GM15510 (cell line): ENCODE data around the gene TPM1.

Experiments
- POLR2A ChIP-seq: IDR thresholded peaks from 3 replicates; pipeline ENCODE4 v1.6.1; 2011; ENCODE audit warnings: borderline replicate concordance; ENCODE audit not compliant: insufficient read length; ENCODE audit errors: extremely low read depth

The TPM1 gene

GRCh38 chr15:63010920-63011693, 31.4 kb upstream of the TPM1 start:
- TF ChIP-seq POLR2A = no peak

GRCh38 chr15:63012444-63012843, 30.1 kb upstream of the TPM1 start:
- TF ChIP-seq POLR2A = no peak

- TF ChIP-seq POLR2A = no peak
Observed at GRCh38 chr15:63013052-63013808, 29.3 kb upstream of the TPM1 start.

- no peak for TF ChIP-seq POLR2A
Observed at GRCh38 chr15:63014578-63014977, 28.0 kb upstream of the TPM1 start.

GRCh38 chr15:63015618-63016017, 26.9 kb upstream of the TPM1 start:
- TF ChIP-seq POLR2A = no peak

GRCh38 chr15:63016234-63016633, 26.3 kb upstream of the TPM1 start:
- no peak for TF ChIP-seq POLR2A

- TF ChIP-seq POLR2A = no peak
Observed at GRCh38 chr15:63018639-63019038, 23.9 kb upstream of the TPM1 start.

GRCh38 chr15:63019511-63020109, 22.9 kb upstream of the TPM1 start:
- no peak for TF ChIP-seq POLR2A

GRCh38 chr15:63020128-63020527, 22.4 kb upstream of the TPM1 start:
- no peak for TF ChIP-seq POLR2A

- TF ChIP-seq POLR2A = no peak
Observed at GRCh38 chr15:63020759-63021430, 21.7 kb upstream of the TPM1 start.

GRCh38 chr15:63022181-63022580, 20.4 kb upstream of the TPM1 start:
- TF ChIP-seq POLR2A = no peak

- TF ChIP-seq POLR2A = no peak
Observed at GRCh38 chr15:63022663-63023062, 19.9 kb upstream of the TPM1 start.

- no peak for TF ChIP-seq POLR2A
Observed at GRCh38 chr15:63023351-63023945, 19.1 kb upstream of the TPM1 start.

- no peak for TF ChIP-seq POLR2A
Observed at GRCh38 chr15:63025460-63025859, 17.1 kb upstream of the TPM1 start.

GRCh38 chr15:63027646-63028045, 14.9 kb upstream of the TPM1 start:
- no peak for TF ChIP-seq POLR2A

- TF ChIP-seq POLR2A = no peak
Observed at GRCh38 chr15:63028442-63029110, 14.0 kb upstream of the TPM1 start.
